ENCODE results near the gene IGSF21.

IGSF21 gene

DNA sequence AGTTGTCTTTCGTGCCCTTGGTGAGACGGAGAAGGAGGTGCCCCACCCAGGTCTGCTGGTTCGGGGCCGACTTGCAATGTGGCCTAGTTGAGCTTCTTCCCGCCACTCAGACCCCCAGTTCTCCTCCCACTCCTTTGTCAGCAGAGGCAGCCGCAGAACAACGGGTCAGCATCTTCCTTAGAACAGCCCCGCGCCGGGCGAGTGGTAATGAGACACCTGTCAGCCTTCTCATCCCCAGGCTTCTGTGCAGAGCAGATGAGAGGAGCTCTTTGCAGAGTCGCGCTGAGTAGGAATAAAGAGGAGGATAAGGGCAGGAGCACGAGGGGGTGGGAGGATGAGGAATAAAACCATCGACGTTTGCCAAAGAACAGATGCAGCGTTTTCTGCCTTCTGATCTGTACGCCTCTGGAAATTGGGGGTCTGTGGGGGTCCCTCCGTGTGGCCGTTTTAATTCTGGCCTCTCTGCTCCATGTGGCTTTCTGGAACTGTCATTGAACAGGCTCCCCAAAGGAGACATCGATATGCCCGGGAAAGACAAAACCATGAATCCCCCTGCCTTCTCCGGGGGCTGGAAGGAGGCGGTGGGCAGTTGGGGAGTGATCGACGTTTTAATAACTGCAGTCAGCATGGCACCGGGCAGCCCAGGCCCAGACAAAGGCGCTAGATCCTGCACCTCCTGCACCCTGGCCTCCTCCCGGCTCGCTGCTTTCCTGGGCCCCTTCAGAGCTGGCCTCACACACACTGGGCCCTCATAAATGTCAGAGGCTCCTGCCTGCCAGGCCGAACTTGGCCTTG lies 27.5 kb upstream of the IGSF21 start:
- Histone ChIP-seq H3K9ac (ENCODE audit: low read length) (no peak overlapping the region), H3K4me3 (ENCODE audit: low read depth in 1 of 2, low read length in 2 of 2) (no peak overlapping the region), H3K36me3 (ENCODE audit: insufficient read depth, low read length) (no peaks in the 10 kb centered on the region), H3K4me1 (ENCODE audit: insufficient read depth, low read length) (no peaks in the 10 kb centered on the region), H3K27ac (ENCODE audit: low read depth, low read length) (no peak overlapping the region), H3K9me3 (ENCODE audit: low read length) (no peaks in the 10 kb centered on the region), H3K27me3 (ENCODE audit: control insufficient read depth in 1 of 2, insufficient read depth in 2 of 2, low read length in 2 of 2) (no peaks in the 10 kb centered on the region)

DNA sequence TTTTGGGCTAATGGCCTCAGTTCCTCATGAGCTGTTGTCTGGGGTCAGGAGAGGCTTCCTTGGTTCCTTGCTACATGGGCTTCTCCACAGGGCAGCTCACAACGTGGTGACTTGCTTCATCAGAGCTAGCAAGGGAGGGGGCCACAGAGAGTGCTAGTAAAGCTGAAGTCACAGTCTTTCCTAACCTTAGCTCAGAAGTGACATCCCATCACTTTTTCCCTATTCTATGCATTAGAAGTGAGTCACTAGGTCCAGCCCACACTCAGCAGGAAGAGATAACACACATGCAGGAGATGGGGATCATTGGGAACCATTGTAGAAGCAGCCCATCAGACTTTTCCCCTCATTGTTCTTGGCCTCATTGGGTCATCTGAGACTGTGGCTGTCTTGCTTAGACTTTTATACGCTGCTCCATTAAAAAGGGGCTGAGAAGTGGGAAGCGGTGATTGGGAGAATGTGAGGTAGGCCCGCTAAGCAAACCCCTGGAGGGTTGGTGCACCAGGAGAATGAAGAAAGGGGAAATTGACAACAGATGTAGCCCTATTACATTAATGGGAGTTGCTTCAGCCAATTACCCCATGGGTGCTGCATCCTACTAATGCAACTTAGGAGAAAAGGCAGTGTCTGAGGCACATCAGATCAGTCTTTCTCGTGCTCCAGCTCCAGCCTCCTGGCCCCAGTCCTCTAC lies 22.1 kb upstream of the IGSF21 start:
- Histone ChIP-seq H3K27me3 (ENCODE audit: control insufficient read depth in 1 of 2, insufficient read depth in 2 of 2, low read length in 2 of 2) (no peaks in the 10 kb centered on the region), H3K9ac (ENCODE audit: low read length) (no peak overlapping the region), H3K27ac (ENCODE audit: low read depth, low read length) (no peak overlapping the region), H3K4me1 (ENCODE audit: insufficient read depth, low read length) (no peaks in the 10 kb centered on the region), H3K4me3 (ENCODE audit: low read depth in 1 of 2, low read length in 2 of 2) (no peak overlapping the region), H3K36me3 (ENCODE audit: insufficient read depth, low read length) (no peaks in the 10 kb centered on the region), H3K9me3 (ENCODE audit: low read length) (no peaks in the 10 kb centered on the region)

DNA sequence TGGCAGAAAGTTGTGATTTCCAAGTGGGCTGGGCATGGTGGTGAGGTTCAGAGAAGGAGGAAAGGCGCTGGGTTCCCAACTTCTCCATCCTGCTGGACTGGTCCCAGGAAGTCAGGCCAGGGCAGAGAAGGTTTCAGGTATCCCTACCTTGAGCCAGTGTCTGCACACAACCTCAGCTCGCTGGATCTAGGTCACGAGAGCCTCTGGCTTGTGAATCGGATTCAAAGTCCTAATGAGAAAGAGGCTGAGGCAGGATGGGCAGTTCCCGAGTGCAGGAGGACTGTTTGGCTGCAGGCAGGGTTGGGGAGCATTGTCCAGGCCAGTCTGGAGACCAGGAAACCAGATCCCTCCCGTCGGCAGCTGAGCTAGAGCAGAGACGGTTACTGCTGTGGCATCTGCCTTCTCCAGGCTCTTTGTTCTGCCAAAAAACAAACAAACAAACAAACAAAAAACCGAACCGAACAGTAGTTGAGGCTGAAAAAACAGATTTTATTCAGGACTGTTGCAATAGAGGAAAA lies 19.5 kb upstream of the IGSF21 start:
- Histone ChIP-seq H3K4me3 (ENCODE audit: low read depth in 1 of 2, low read length in 2 of 2) (no peak overlapping the region), H3K27ac (ENCODE audit: low read depth, low read length) (no peak overlapping the region), H3K4me1 (ENCODE audit: insufficient read depth, low read length) (no peaks in the 10 kb centered on the region), H3K9me3 (ENCODE audit: low read length) (no peaks in the 10 kb centered on the region), H3K27me3 (ENCODE audit: control insufficient read depth in 1 of 2, insufficient read depth in 2 of 2, low read length in 2 of 2) (peaks cover 0 to 4% of the 10 kb centered on the region in 2 donors), H3K9ac (ENCODE audit: low read length) (no peak overlapping the region), H3K36me3 (ENCODE audit: insufficient read depth, low read length) (no peaks in the 10 kb centered on the region)

DNA sequence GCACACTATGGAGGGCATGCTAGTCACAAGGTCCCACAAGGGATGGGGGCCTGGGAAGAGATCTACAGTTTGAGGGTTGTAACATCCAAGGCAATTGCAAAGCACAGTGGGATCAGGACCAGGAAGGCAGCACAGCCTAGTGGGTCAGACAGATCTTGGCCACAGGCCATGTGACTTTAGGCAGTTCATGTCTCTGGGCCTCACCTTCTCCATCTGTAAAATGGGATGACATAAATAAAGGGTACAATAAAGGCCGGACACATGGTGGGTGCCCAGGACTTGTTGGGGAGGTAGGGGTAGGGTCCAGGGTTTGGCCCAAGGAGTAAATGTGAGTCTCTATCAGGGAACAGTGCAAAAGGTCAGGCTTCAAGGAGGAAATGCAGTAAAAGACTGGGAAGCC lies 18.1 kb upstream of the IGSF21 start:
- no peaks in the 10 kb centered on the region for H3K4me1 ChIP-seq (ENCODE audit: insufficient read depth, low read length)
- H3K9ac ChIP-seq (ENCODE audit: low read length) = no peak overlapping the region
- peaks cover 0 to 4% of the 10 kb centered on the region in 2 donors for H3K27me3 ChIP-seq (ENCODE audit: control insufficient read depth in 1 of 2, insufficient read depth in 2 of 2, low read length in 2 of 2)
- no peak overlapping the region for H3K27ac ChIP-seq (ENCODE audit: low read depth, low read length)
- H3K4me3 ChIP-seq (ENCODE audit: low read depth in 1 of 2, low read length in 2 of 2) = no peak overlapping the region
- no peaks in the 10 kb centered on the region for H3K9me3 ChIP-seq (ENCODE audit: low read length)
- no peaks in the 10 kb centered on the region for H3K36me3 ChIP-seq (ENCODE audit: insufficient read depth, low read length)

DNA sequence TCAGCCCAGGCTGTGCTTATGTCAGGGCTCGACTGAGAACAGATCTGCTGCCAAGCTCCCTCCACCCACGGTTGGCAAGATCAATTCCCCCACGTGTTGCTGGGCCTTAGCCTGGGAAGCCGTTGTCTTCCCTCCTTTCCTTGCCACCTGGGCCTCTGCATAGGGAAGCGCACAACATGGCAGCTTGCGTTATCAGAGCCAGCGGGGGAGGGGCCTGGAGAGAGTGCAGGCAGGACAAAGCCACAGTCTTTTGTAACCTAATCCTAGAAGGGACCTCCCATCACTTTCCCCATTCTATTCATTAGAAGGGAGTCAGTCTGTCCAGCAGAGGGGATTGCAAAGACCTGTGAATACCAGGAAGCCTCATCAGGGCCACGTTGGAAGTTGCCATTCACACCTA lies 17.0 kb upstream of the IGSF21 start:
- Histone ChIP-seq H3K4me1 (ENCODE audit: insufficient read depth, low read length) (no peaks in the 10 kb centered on the region), H3K36me3 (ENCODE audit: insufficient read depth, low read length) (no peaks in the 10 kb centered on the region), H3K9ac (ENCODE audit: low read length) (no peak overlapping the region), H3K4me3 (ENCODE audit: low read depth in 1 of 2, low read length in 2 of 2) (no peak overlapping the region), H3K27me3 (ENCODE audit: control insufficient read depth in 1 of 2, insufficient read depth in 2 of 2, low read length in 2 of 2) (peaks cover 0 to 4% of the 10 kb centered on the region in 2 donors), H3K9me3 (ENCODE audit: low read length) (no peaks in the 10 kb centered on the region), H3K27ac (ENCODE audit: low read depth, low read length) (no peak overlapping the region)

DNA sequence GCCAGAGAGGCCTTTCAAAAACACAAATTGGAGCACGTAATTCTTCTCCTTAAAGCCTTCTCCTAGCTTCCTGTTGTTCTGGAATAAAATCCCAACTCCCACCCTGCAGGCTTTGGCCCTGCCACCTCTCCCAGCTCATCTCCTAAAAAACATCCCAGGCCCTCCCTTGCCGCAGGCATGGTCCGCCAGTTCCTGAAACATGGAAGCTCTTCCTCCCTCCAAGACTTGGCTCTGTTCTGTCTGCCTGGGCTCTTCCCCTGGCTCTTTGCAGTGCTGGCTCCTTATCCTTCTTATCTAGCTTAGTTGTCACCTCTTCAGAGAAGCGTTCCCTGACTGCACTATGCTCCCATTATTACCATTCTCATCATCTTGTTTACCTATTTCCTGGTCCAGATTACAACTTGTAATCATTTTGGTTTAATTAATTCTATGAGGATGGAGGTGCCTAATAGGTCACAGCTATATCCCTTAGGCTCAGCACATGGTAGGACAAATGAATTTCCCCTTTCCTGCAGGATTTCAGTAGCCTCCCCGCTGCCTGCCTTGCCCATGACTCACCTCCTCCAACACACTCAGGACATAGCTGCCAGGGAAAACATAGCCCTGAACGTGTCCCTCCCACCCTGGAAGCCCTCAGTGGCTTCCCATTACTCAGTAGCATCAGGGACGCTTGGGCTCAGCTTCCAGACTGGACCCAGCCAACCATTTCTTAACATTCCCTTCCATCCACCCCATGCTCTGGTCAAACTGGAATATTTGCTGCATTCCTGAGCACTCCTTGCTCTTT lies 15.7 kb upstream of the IGSF21 start:
- Histone ChIP-seq H3K36me3 (ENCODE audit: insufficient read depth, low read length) (no peaks in the 10 kb centered on the region), H3K9ac (ENCODE audit: low read length) (no peak overlapping the region), H3K9me3 (ENCODE audit: low read length) (no peaks in the 10 kb centered on the region), H3K4me3 (ENCODE audit: low read depth in 1 of 2, low read length in 2 of 2) (no peak overlapping the region), H3K27ac (ENCODE audit: low read depth, low read length) (no peak overlapping the region), H3K4me1 (ENCODE audit: insufficient read depth, low read length) (no peaks in the 10 kb centered on the region), H3K27me3 (ENCODE audit: control insufficient read depth in 1 of 2, insufficient read depth in 2 of 2, low read length in 2 of 2) (peaks cover 0 to 4% of the 10 kb centered on the region in 2 donors)

DNA sequence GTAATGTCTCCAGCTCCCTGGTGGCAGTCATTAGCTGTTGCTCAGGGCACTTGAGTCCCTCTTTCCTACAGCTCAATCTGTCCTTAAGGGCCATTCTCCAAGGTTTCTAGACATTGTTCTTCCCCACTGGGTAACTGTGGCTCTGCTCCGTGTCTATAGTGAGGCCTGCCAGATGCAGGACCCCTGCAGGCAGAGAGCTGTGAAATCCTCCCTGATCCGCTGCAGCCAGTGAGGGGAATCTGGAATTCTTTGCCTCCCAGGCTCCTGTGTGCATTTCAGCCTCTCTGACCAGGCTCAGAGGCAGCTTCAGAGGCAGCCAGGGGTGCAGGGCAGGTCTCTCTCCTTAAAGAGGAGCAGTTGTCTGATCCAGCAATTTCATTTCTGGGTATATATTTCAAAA lies 14.4 kb upstream of the IGSF21 start:
- H3K27ac ChIP-seq (ENCODE audit: low read depth, low read length) = no peak overlapping the region
- H3K27me3 ChIP-seq (ENCODE audit: control insufficient read depth in 1 of 2, insufficient read depth in 2 of 2, low read length in 2 of 2) = peaks cover 0 to 6% of the 10 kb centered on the region in 2 donors
- H3K36me3 ChIP-seq (ENCODE audit: insufficient read depth, low read length) = no peaks in the 10 kb centered on the region
- H3K9ac ChIP-seq (ENCODE audit: low read length) = no peak overlapping the region
- H3K4me1 ChIP-seq (ENCODE audit: insufficient read depth, low read length) = no peaks in the 10 kb centered on the region
- no peaks in the 10 kb centered on the region for H3K9me3 ChIP-seq (ENCODE audit: low read length)
- no peak overlapping the region for H3K4me3 ChIP-seq (ENCODE audit: low read depth in 1 of 2, low read length in 2 of 2)

DNA sequence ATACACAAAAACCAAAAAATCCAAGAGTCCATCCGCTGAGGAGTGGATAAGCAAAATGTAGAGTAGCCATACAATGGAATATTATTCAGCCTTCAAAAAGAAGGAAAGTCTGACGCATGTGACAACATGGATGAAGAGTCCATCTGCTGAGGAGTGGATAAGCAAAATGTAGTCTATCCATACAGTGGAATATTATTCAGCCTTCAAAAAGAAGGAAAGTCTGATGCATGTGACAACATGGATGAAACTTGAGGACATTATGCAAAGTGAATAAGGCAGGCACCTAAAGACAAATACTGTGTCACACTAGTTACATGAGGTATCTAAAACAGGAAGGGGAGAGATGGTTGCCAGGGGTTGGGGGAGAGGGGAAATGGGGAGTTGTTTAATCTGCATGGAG lies 14.0 kb upstream of the IGSF21 start:
- Histone ChIP-seq H3K9ac (ENCODE audit: low read length) (no peak overlapping the region), H3K27me3 (ENCODE audit: control insufficient read depth in 1 of 2, insufficient read depth in 2 of 2, low read length in 2 of 2) (peaks cover 0 to 9% of the 10 kb centered on the region in 2 donors), H3K36me3 (ENCODE audit: insufficient read depth, low read length) (no peaks in the 10 kb centered on the region), H3K9me3 (ENCODE audit: low read length) (no peaks in the 10 kb centered on the region), H3K27ac (ENCODE audit: low read depth, low read length) (no peak overlapping the region), H3K4me1 (ENCODE audit: insufficient read depth, low read length) (no peaks in the 10 kb centered on the region), H3K4me3 (ENCODE audit: low read depth in 1 of 2, low read length in 2 of 2) (no peak overlapping the region)

DNA sequence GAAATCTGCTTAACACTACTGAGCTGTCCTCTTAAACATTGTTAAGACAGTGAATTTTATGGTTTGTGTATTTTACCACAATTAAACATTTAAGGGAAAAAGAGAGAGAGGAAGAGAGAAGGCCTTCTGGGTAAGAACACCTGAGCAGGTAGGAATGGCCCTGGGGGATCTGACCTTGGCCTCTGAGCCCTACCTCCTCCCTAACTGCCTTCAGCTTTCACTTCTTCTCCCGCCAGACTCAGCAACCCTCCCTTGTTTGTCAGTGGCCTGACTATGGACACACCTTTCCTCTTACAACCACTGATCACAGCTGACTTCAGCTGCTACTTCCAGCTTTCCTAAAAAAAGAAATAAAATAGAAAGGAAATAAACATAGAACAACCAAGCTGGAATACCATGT lies 13.5 kb upstream of the IGSF21 start:
- H3K27ac ChIP-seq (ENCODE audit: low read depth, low read length) = no peak overlapping the region
- peaks cover 0 to 9% of the 10 kb centered on the region in 2 donors for H3K27me3 ChIP-seq (ENCODE audit: control insufficient read depth in 1 of 2, insufficient read depth in 2 of 2, low read length in 2 of 2)
- H3K36me3 ChIP-seq (ENCODE audit: insufficient read depth, low read length) = no peaks in the 10 kb centered on the region
- H3K9ac ChIP-seq (ENCODE audit: low read length) = no peak overlapping the region
- H3K4me1 ChIP-seq (ENCODE audit: insufficient read depth, low read length) = no peaks in the 10 kb centered on the region
- no peaks in the 10 kb centered on the region for H3K9me3 ChIP-seq (ENCODE audit: low read length)
- no peak overlapping the region for H3K4me3 ChIP-seq (ENCODE audit: low read depth in 1 of 2, low read length in 2 of 2)

DNA sequence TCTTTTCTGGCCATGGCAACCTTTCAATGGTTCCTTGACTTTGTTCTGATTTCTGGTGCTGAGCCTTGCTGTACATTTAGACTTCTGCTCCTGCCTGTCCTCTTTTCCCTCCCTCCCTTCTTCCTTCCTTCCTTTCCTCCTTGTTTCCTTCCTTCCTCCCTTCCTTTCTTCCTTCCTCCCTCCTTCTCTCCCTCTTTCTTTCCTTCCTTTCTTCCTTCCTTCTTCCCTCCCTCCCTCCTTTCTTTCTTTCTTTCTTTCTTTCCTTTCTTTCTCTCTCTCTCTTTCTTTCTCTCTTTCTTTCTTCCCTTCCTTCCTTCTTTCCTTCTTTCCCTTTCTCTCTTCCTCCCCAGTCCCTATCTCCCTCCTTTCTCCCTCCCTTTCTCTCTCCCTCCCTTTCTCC lies 10.4 kb upstream of the IGSF21 start:
- Histone ChIP-seq H3K36me3 (ENCODE audit: insufficient read depth, low read length) (no peaks in the 10 kb centered on the region), H3K9me3 (ENCODE audit: low read length) (no peaks in the 10 kb centered on the region), H3K9ac (ENCODE audit: low read length) (no peak overlapping the region), H3K27me3 (ENCODE audit: control insufficient read depth in 1 of 2, insufficient read depth in 2 of 2, low read length in 2 of 2) (peaks cover 0 to 6% of the 10 kb centered on the region in 2 donors), H3K4me1 (ENCODE audit: insufficient read depth, low read length) (no peaks in the 10 kb centered on the region), H3K27ac (ENCODE audit: low read depth, low read length) (no peak overlapping the region), H3K4me3 (ENCODE audit: low read depth in 1 of 2, low read length in 2 of 2) (no peak overlapping the region)

DNA sequence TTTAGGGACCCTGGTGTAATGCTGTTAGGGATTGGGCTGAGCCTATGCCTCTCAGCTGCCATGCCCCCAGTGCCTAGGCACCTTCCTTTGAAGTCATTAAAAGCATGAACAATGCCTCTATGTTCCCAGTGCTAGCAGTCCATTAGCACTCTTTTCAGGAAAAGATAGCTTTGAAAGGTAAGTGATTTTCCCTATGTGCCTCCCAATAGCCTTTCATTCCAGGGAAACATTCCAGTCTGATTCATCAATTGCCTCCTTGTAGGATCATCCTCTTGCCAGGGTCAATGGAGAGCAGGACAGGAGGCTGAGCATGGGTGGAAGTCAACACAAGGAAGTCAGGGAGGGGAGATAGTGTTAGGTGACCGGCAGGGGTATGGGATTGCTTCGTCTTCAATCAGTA lies 8.6 kb upstream of the IGSF21 start:
- H3K27ac ChIP-seq (ENCODE audit: low read depth, low read length) = no peak overlapping the region
- peaks cover 0 to 6% of the 10 kb centered on the region in 2 donors for H3K27me3 ChIP-seq (ENCODE audit: control insufficient read depth in 1 of 2, insufficient read depth in 2 of 2, low read length in 2 of 2)
- H3K4me1 ChIP-seq (ENCODE audit: insufficient read depth, low read length) = no peaks in the 10 kb centered on the region
- H3K9me3 ChIP-seq (ENCODE audit: low read length) = no peaks in the 10 kb centered on the region
- no peak overlapping the region for H3K4me3 ChIP-seq (ENCODE audit: low read depth in 1 of 2, low read length in 2 of 2)
- no peaks in the 10 kb centered on the region for H3K36me3 ChIP-seq (ENCODE audit: insufficient read depth, low read length)
- no peak overlapping the region for H3K9ac ChIP-seq (ENCODE audit: low read length)

All from muscle layer of colon (tissue), 2 donors.